ENCODE measurements around the gene ECE2.

GRCh38 chr3:184325715-184326369 is 50.0 kb downstream of the ECE2 start:
- TF ChIP-seq EZH2phosphoT487 (IDR thresholded peaks at IDR 0.05; ENCODE audit: insufficient read depth, low read depth) (no peak), EZH2 (IDR thresholded peaks at IDR 0.05; ENCODE audit: insufficient read depth, poor library complexity, severe bottlenecking) (no peak)
